Skin epidermis (tissue), 12 donors: ENCODE results near the gene PLEKHH1.

ENCODE experiments used
- H3K27ac ChIP-seq, 21 experiments: fragments of 200-600 bp; sonication (generic) in 11 of 21; one replicate each; pipeline ENCODE4 v1.5.0; 2020; ENCODE audit warnings: mild to moderate bottlenecking in 3 of 21, inconsistent platforms in 2 of 21, moderate library complexity in 2 of 21
- H3K4me3 ChIP-seq, 7 experiments: fragments of 200-600 bp; sonication (generic) in 2 of 7; one replicate each; pipeline ENCODE4 v1.5.0; 2020; ENCODE audit warnings: inconsistent platforms in 2 of 7, mild to moderate bottlenecking in 2 of 7, moderate library complexity in 1 of 7

Gene PLEKHH1

GRCh38 chr14:67555518-67556090 lies 22.5 kb downstream of the PLEKHH1 start:
- H3K4me3 ChIP-seq: no peak overlapping the region
- H3K27ac ChIP-seq: no peak overlapping the region

DNA sequence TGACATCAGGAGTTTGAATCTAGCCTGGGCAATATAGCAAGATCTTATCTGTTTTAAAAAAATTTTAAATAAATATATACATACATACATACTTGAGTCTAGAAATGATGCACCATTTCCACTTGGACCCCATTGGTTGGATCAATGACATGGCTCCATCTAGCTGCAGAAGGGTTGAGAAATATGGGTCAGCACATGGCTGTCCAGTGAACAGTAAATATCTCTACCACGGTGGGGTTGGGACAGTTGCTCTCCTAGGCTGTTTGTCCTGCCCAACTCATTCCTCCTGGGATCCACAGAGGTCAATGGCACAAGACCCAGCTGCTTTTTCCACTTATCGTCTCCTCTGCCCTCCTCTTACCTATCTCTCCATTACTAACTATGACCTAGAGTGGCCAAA lies 23.6 kb downstream of the PLEKHH1 start:
- Histone ChIP-seq H3K27ac (no peak overlapping the region), H3K4me3 (no peak overlapping the region)

DNA sequence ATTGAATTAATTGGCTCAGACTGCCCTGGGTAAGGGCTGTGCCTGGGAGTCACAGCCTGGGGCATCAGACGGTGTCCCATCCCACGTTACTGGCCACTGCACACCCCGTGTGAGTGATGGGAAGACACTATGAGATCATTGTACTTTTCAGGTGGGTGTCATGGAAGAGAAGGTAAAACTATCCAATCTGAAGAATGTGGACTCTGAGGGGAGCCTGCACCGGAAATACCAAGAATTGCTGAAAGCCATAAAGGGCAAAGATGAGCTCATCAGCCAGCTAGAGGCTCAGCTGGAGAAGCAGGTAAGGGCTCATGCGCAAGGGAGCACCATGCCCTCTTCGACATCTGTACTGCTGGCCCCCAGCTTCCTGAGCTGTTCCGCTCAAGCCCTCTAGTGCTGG lies 24.0 kb downstream of the PLEKHH1 start:
- H3K27ac ChIP-seq: no peak overlapping the region
- no peak overlapping the region for H3K4me3 ChIP-seq

DNA sequence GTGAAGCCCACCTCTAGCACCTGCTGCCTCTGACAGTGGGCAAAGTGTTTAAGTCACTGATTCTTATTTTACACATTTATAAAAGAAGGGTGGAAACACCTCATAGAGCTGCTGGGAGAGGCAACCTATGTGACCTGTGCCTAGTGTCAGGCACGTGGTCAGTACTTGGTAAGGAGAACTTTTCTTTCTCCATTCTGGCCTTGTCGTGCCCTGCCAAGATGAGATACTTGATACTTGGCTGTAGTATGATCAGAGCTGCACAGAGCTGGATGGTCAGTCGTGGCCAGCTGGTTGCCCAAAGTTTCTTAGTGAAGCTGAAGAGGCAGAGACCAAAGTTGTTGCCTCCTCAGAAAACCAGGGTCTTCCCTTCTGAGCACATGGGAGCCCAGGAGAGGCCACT lies 24.6 kb downstream of the PLEKHH1 start:
- Histone ChIP-seq H3K27ac (no peak overlapping the region), H3K4me3 (no peak overlapping the region)

DNA sequence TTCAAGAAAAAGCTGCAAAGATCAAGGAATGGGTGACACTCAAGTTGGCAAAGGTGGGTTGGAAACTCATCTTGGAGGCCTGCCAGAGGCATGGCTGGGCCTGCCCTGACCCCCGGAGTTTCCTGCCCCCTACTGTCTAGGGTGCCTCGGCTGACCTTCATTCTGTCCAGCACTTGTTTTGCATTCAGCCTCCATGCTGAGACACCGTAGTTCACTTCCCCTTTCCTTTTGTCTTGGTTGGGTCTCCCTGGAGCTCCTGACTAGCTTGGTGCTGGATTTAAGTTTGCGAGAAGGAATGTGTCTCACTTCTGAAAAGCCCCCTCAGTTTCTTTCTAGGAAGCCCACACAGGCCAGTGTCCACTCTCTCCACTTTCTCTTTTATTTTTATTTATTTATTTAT lies 26.5 kb downstream of the PLEKHH1 start:
- Histone ChIP-seq H3K4me3 (no peak overlapping the region), H3K27ac (no peak overlapping the region)

DNA sequence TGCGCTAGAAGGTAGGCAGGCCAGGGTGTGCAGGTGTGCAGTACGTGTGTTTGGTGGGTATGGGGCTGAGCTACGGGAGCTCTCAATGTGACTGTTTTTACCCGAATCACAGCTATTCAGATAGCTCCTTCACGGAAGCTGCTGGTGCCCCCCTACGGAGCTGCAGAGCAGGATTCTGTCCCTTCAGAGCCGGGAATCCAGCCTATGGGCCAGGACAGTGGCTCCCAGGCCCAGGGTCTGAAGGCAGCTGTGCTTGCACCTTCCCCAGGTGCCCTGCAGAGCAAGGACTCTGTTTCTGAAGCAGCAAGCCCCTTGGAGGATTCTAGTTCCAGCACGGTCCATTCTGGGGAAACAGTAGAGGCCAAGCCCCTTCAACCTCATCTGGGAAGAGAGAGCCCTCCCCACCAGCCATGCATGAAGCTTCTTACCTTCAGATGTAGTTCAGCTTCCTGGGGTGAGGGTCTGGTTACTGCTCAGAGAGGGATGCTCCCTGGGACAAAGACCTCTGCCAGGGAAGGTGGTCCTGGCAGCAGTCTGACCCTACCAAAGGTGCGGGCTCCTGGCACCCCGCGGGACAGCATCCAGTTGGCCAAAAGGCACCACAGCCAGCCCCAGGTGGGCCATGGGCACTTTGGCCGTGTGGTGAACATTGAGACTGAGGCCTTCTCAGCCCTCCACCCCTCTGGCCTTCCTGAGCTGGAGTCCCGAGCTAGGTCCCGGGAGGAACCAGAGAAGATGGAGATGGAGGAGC lies 29.1 kb downstream of the PLEKHH1 start:
- no peak overlapping the region for H3K4me3 ChIP-seq
- no peak overlapping the region for H3K27ac ChIP-seq

DNA sequence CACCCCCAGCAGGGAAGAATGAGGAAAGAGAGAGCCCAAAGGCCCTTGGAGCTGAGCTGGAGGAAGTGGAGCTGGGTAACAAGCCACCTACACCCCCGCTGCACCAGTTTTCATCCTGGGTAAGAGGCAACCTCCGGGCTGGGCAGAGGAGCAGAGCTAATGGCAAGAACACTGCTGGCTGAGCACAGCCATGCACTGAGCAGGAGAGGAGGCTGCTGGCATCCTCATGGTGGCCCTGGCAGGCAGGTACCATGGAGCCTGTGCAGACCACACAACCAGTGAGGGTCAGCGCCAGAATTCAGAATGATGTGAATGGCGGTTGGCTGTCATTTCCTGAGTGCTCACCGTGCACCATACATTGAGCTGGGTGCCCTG lies 29.7 kb downstream of the PLEKHH1 start:
- H3K4me3 ChIP-seq: no peak overlapping the region
- H3K27ac ChIP-seq: no peak overlapping the region

DNA sequence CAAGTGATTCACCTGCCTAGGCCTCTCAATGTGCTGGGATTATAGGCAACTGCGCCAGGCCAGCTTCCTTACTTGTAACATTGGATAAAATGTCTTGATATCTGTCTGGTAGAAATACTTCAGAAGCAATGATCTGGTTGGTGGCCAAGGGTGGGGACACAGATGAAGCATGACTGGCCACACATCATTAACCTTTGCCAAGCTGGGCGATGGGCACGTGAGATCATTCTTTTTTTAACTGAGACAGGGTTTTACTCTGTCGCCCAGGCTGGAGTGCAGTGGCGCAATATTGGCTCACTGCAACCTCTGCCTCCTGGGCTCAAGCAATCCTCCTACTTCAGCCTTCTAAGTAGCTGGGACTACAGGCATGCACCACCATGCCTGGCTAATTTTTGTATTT lies 31.1 kb downstream of the PLEKHH1 start:
- Histone ChIP-seq H3K4me3 (no peak overlapping the region), H3K27ac (no peak overlapping the region)

DNA sequence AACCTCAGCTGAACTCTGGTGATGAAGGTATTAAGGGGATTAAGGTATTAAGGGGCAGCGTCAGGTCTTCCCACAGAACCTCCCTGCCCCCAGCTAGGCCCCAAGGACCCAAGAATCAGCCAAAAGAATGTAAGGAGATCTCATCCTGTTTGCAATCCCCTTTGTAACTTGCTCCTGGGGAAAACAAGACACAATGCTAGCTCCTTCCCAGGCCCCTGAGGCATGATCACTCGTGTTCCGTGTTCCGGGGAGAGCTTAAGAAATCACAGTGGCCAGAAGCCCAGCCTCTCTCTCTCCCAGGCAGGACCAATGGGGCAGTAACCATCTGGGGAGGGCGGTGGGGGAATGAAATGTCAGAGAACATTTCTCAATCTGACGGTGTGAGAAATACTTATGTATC lies 33.8 kb downstream of the PLEKHH1 start:
- H3K27ac ChIP-seq: no peak overlapping the region
- no peak overlapping the region for H3K4me3 ChIP-seq

DNA sequence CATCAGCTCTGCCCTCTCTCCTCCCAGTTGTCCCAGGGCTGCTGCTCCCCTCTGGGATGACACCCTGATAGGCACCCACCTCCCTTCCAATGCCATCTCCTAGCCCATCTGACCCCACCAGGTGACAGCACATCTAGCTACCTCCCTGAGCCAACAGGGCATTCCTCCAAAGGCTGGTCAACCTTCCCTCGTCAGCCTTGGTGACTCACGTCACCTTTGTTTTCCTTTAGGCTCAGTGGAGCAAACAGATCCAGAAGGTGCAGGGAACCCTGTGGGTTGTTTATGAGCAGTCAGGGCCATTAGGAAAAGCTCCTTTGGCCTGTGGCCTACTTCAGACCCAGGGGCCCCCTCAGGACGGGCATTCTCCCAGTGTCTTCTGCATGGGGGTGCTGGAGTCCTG lies 34.6 kb downstream of the PLEKHH1 start:
- H3K4me3 ChIP-seq: no peak overlapping the region
- no peak overlapping the region for H3K27ac ChIP-seq

- no peak overlapping the region for H3K4me3 ChIP-seq
- no peak overlapping the region for H3K27ac ChIP-seq
Observed at GRCh38 chr14:67569011-67569650, 36.0 kb downstream of the PLEKHH1 start.

DNA sequence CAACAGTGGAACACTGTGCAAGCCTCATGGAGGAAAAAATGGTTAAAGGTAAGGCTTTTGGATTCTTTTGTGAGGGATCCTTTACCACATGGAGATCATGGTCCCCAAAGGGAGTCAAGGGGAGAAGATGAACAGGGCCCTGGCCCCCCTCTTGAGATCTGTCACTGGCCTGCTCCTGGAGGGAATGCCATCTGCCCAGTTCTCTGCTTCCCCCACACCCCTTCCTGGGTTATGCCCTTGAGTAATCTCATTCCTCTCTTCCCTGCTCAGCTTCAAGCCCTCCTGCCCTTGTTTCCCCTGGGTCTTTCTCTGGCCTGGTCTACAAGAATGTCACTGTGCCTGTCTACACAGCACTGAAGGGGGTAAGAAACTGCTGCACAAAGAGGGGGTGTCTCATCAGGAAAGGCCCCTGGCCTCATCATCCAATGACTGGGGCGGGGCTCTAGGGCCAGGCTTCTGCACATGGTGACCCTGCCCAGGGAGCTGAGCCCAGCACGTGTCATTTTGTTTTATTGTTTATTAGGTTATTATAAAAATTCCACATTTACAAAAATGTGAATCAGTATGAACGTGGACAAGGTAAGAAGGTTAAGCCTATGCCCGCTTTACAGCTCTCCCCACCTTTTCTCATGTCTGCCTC lies 36.7 kb downstream of the PLEKHH1 start:
- Histone ChIP-seq H3K27ac (no peak overlapping the region), H3K4me3 (no peak overlapping the region)

DNA sequence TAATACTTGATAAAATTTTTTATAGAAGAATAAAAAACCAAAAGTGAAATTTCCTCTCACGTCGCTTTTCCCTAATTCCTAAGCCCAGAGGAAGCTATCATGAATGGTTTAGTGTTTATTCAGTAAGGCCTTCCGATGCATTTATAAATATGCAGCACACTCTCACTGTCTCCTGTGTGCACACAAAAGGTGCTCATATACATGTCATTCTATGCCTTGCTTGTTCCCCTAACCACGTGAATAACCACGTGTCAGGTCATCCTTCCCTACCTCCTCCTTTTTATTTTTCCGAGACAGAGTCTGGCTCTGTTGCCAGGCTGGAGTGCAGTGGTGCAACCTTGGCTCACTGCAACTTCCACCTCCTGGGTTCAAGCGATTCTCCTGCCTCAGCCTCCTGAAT lies 37.4 kb downstream of the PLEKHH1 start:
- Histone ChIP-seq H3K27ac (no peak overlapping the region), H3K4me3 (no peak overlapping the region)

DNA sequence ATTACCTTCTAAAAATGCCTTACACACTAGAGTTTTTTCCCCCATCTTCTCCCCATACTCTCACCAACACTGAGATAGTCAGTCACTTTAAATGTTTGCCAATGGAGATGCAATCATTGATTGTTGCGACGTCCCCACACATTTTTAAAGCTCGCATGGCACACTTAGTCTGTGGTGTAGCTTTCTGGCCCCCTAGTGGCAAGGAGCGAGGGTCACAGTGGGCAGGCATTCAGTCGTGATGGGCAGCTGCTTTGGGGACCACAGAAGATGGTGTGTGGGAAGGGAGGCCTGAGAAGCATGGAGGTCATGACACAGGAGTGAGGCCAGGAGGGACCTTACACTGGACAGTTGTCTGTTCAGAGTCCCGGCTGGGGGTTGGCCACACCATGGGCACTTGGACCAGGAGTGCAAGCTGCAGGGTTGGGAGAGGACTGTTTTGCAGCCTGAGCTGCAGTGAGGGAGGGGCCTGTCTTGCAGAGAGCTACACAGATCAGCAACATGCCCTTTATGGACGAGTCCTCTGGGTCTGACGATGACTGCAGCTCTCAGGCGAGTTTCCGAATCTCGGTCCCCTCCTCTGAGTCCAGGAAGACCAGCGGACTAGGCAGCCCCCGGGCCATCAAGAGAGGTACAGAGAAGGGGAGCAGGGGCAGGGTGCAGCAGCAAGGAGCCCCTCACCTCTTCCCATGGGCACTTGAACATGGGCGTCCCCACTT lies 38.3 kb downstream of the PLEKHH1 start:
- H3K4me3 ChIP-seq: no peak overlapping the region
- no peak overlapping the region for H3K27ac ChIP-seq

GRCh38 chr14:67571991-67572323 lies 38.9 kb downstream of the PLEKHH1 start:
- Histone ChIP-seq H3K27ac (no peak overlapping the region), H3K4me3 (no peak overlapping the region)

DNA sequence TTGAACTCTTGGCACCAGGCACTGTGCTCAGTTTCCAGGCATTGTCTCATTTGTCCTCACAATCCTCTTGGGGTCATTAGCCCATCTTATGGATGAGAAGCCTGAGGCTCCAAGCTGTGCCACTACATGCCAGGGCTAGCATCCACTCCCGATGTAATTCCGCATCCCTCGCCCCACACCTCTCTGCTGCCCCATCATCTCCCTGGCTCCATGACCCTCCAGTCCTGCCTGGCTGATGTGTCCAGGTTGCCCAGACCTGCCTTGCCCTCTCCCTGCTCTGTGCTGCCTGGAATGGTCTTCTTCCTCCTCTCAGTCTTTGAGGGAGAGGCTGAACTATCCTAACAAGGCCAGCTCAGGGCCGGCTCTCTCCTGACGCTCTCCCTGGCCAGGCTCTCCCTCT lies 39.5 kb downstream of the PLEKHH1 start:
- no peak overlapping the region for H3K4me3 ChIP-seq
- H3K27ac ChIP-seq: no peak overlapping the region

- H3K27ac ChIP-seq: no peak overlapping the region
- H3K4me3 ChIP-seq: no peak overlapping the region
Observed at GRCh38 chr14:67573228-67574010, 40.3 kb downstream of the PLEKHH1 start.

GRCh38 chr14:67574156-67574555 lies 41.1 kb downstream of the PLEKHH1 start:
- no peak overlapping the region for H3K4me3 ChIP-seq
- H3K27ac ChIP-seq: no peak overlapping the region

- H3K4me3 ChIP-seq: no peak overlapping the region
Observed at GRCh38 chr14:67574806-67575205, 41.7 kb downstream of the PLEKHH1 start.

DNA sequence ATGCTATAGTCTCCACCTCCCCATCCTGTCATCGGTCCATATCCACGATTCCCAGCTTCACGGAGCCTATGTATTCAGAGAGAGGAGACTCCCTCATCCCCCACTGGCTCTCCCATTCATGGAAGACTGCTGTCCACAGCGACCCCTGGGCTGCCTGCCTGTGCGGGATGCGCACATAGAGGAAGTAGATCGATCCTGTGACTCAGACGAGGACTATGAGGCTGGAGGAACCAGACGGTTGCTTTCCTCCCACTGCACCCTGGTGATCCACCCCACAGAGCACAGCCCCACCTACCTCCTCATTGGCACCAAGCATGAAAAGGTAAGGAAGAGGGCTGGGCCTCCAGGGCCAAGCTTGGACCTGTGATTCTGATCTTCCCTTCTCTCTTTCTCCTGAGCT lies 42.6 kb downstream of the PLEKHH1 start:
- Histone ChIP-seq H3K4me3 (no peak overlapping the region), H3K27ac (no peak overlapping the region)

More at GRCh38 chr14:67574806-67575205, 41.7 kb downstream of the PLEKHH1 start:
- no peak overlapping the region for H3K27ac ChIP-seq
